WI38 (cell line): ENCODE data around the gene SURF6.
A peak's percentile ranks its signal among the peaks of the same experiment; 100 is the strongest.

Experiments used
- H3K4me3 ChIP-seq: 2 replicates; pipeline ENCODE4 v1.5.1; 2011; ENCODE audit warnings: low read depth, mild to moderate bottlenecking, control low read depth, low read length
- TF ChIP-seq, protein P1 (sequence below): IDR thresholded peaks from 2 replicates; pipeline ENCODE4 v1.5.1; 2012; ENCODE audit warnings: low read depth, mild to moderate bottlenecking, control low read depth, low read length

The SURF6 gene

GRCh38 chr9:133347515-133347984 is 11.6 kb upstream of the SURF6 start:
- TF ChIP-seq, protein P1, sequence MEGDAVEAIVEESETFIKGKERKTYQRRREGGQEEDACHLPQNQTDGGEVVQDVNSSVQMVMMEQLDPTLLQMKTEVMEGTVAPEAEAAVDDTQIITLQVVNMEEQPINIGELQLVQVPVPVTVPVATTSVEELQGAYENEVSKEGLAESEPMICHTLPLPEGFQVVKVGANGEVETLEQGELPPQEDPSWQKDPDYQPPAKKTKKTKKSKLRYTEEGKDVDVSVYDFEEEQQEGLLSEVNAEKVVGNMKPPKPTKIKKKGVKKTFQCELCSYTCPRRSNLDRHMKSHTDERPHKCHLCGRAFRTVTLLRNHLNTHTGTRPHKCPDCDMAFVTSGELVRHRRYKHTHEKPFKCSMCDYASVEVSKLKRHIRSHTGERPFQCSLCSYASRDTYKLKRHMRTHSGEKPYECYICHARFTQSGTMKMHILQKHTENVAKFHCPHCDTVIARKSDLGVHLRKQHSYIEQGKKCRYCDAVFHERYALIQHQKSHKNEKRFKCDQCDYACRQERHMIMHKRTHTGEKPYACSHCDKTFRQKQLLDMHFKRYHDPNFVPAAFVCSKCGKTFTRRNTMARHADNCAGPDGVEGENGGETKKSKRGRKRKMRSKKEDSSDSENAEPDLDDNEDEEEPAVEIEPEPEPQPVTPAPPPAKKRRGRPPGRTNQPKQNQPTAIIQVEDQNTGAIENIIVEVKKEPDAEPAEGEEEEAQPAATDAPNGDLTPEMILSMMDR = no peak
- H3K4me3 ChIP-seq = peak overlapping the region; percentile 99

GRCh38 chr9:133346021-133346785 is 10.2 kb upstream of the SURF6 start:
- TF ChIP-seq, protein P1 = no peak
- peak overlapping the region; percentile 99 for H3K4me3 ChIP-seq

DNA sequence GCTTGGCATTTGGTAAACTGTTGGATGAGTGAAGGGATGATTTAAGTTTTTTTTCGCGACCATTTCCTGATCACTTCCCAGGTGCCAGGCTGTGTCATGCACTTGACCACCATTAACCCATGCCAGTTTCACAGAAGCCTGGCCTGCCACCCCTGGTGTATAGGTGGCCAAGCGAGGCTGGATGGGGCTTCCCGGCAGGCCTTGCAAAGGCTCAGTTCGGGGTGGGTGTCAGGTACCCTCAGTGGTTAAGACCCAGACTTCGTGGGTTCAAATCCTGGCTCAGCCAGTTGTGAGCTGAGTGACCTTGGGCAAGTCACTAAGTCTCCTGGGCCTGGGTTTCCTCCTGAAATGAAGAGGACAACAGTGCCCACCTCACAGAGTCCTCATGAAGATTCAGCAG is 9.6 kb upstream of the SURF6 start:
- no peak overlapping the region for H3K4me3 ChIP-seq
- TF ChIP-seq, protein P1 = no peak

GRCh38 chr9:133344979-133345378 is 9.0 kb upstream of the SURF6 start:
- no peak overlapping the region for H3K4me3 ChIP-seq
- TF ChIP-seq, protein P1 = no peak

- H3K4me3 ChIP-seq = no peak overlapping the region
- TF ChIP-seq, protein P1 = no peak
Measured at GRCh38 chr9:133344071-133344470, 8.1 kb upstream of the SURF6 start.

DNA sequence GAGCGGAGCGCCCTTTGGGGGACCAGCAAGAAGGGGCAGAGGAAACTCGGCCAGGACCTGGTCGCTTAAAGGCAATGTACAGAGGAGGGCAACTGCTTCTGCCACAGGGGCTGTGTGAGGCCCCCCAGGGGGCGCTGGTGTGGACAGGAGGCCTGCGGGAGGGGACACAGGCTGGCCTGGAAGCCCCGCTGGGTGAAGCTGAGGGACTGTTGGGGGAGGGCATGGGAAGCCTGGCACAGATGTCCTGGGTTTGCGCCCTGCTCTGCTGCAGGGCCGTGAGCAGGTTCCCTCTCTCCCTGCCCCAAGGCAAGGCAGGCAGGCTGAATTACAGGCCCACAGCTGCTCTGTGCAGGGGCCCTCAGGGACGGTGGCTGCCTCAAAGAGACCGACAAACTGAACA is 6.6 kb upstream of the SURF6 start:
- TF ChIP-seq, protein P1 = no peak
- no peak overlapping the region for H3K4me3 ChIP-seq

DNA sequence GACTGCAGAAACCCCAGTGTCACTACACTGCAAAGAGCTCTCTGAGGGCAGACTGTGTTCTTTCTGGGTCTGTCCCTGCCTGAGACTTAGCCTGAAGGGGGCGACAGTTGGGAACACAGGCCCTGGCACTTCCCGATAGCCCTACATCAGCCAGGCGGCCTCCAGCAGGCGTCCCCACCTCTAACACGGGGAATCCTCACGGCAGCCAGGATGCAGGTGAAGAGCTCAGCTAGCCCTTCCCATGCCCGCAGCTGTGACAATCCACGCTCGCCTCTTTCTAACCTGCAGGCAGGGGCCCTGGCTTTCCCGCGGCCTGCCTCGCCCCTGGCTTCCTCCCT is 6.0 kb upstream of the SURF6 start:
- TF ChIP-seq, protein P1 = no peak
- no peak overlapping the region for H3K4me3 ChIP-seq
